Hematopoietic multipotent progenitor cell (in vitro differentiated cells): ENCODE measurements around the gene ITM2A. TPM values are rescaled to one million over a fixed set of nuclear protein-coding genes. Genes with fewer than 3 reads are reported as not detected.
A peak's percentile ranks its signal among the peaks of the same experiment; 100 is the strongest.

Source experiments
- DNase-seq, 3 donors: peaks; one replicate each; pipeline ENCODE4 v3.0.0-alpha.2; 2011 to 2015; ENCODE audit warnings: low read depth in 2 of 3, low spot score in 2 of 3
- total RNA-seq: library from RNA; depleted of rRNA; stranded (reverse); fragments of >200 nt; gene quantifications from one replicate; pipeline ENCODE4 v1.2.3, GENCODE V29; 2012

ITM2A gene
- total RNA-seq, 1 donor, result 75.7 TPM

GRCh38 chrX:79325263-79325958, 41.7 kb downstream of the ITM2A start:
- peak in 1 of 3 donors; percentile 9 for DNase-seq

Other genes with a start within 250 kb of the ITM2A start
- 22.4 TPM for gene GPR174, start 222.6 kb downstream of the ITM2A start, total RNA-seq